ENCODE data around the gene RYR3. TPM values are rescaled to one million over a fixed set of nuclear protein-coding genes. Genes with fewer than 3 reads are reported as not detected.

RYR3 gene
- total RNA-seq, 1 experiment from 2014 or later = 0.69 TPM

DNA sequence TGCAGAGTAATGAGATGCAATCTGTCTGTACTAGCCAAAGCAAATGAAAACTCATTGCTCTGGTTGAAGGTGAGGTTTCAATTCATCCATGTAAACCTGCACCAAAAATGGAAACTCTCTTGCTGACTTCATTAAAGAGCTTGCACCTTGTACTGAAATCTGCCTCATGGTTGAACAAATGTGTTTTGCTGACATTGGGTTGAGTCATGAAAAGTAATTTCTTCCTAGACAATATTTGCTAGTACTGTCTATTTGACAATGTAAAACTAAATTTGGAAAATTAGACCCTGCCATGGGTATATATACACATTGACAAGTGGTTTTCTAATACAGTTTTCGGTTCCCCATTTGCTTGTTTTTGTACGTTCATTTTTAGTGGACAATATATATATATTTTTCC is 33.3 kb downstream of the RYR3 start:
- no peak overlapping the region for H3K4me3 ChIP-seq (ENCODE audit: insufficient read depth, low read depth, low read length)

GRCh38 chr15:33344530-33344929 is 33.8 kb downstream of the RYR3 start:
- Histone ChIP-seq H3K4me3 (ENCODE audit: insufficient read depth, low read depth, low read length) (no peak overlapping the region), H3K27me3 (ENCODE audit: control insufficient read depth, insufficient read depth, low read length) (no peaks in the 10 kb centered on the region), H3K36me3 (replicated peaks; ENCODE audit: control insufficient read depth, insufficient read depth, low read length) (no peaks in the 10 kb centered on the region)
- no peak for DNase-seq

More for the DNA sequence above, 33.3 kb downstream of the RYR3 start:
- Histone ChIP-seq H3K36me3 (replicated peaks; ENCODE audit: control insufficient read depth, insufficient read depth, low read length) (no peaks in the 10 kb centered on the region), H3K27me3 (ENCODE audit: control insufficient read depth, insufficient read depth, low read length) (no peaks in the 10 kb centered on the region)
- DNase-seq = no peak

DNA sequence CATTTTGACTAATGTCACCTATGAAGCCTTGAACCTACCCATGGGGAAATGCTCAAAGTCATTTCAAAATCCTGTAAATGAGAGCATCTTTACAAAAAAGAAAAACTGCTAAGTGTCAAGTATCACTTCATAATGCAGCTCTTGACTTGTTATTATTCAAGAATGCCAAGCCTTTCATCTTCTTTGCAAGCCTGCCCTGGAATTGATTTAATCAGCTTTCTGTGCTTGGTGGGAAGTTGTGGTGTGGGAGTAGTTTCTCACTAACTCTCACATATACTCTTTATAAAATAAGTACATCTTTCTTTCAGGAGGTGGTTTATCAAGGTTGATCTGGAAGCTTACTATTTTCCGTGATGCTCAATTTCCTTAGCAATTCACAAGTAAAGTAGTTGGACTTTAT is 43.6 kb downstream of the RYR3 start:
- DNase-seq = no peak
- Histone ChIP-seq H3K4me3 (ENCODE audit: insufficient read depth, low read depth, low read length) (no peak overlapping the region), H3K27me3 (ENCODE audit: control insufficient read depth, insufficient read depth, low read length) (no peaks in the 10 kb centered on the region), H3K36me3 (replicated peaks; ENCODE audit: control insufficient read depth, insufficient read depth, low read length) (no peaks in the 10 kb centered on the region)

DNA sequence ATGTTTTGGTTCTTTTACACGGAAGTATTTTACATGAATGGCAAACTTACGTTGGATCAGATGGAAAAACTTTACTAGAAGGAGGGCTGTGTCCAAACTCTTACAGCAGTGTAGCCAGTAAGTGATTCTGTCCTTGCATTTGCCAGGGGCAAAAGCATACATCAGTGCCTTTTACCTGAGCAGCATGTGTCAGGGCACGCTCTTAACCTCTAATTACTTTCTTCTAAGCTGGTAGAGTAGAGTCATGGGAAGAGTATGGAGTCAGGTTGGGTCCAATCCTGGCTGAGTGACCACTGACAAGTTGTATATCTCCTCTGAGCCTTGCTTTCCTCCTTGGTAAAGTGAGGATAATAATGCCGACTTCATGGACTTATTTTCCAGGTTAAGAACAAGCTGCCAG is 47.1 kb downstream of the RYR3 start:
- no peak overlapping the region for H3K4me3 ChIP-seq (ENCODE audit: insufficient read depth, low read depth, low read length)
- H3K36me3 ChIP-seq (replicated peaks; ENCODE audit: control insufficient read depth, insufficient read depth, low read length) = no peaks in the 10 kb centered on the region
- H3K27me3 ChIP-seq (ENCODE audit: control insufficient read depth, insufficient read depth, low read length) = no peaks in the 10 kb centered on the region
- DNase-seq = no peak

GRCh38 chr15:33358306-33358705 is 47.5 kb downstream of the RYR3 start:
- H3K36me3 ChIP-seq (replicated peaks; ENCODE audit: control insufficient read depth, insufficient read depth, low read length) = no peaks in the 10 kb centered on the region
- no peak overlapping the region for H3K4me3 ChIP-seq (ENCODE audit: insufficient read depth, low read depth, low read length)
- no peaks in the 10 kb centered on the region for H3K27me3 ChIP-seq (ENCODE audit: control insufficient read depth, insufficient read depth, low read length)
- no peak for DNase-seq

DNA sequence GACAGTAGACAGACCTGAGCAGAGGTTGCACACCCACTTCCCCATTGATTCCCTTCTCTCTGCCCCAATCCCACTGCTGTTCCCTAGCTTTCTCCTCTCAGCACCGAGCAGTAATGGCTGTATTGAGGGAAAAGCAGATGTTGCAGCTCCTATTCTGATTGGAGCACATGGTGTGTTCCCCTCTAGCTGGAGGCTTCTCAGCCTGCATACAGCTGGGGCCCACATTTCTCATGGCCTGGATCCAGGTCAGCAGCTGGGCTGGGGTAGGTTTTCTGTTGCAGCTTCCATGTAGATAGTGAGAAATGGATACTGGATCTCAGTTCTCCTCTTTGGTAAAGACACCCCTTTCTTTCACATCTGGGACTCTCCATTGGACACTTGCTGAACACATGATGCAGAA is 50.1 kb downstream of the RYR3 start:
- H3K36me3 ChIP-seq (replicated peaks; ENCODE audit: control insufficient read depth, insufficient read depth, low read length) = no peaks in the 10 kb centered on the region
- DNase-seq = no peak
- no peaks in the 10 kb centered on the region for H3K27me3 ChIP-seq (ENCODE audit: control insufficient read depth, insufficient read depth, low read length)
- H3K4me3 ChIP-seq (ENCODE audit: insufficient read depth, low read depth, low read length) = no peak overlapping the region

DNA sequence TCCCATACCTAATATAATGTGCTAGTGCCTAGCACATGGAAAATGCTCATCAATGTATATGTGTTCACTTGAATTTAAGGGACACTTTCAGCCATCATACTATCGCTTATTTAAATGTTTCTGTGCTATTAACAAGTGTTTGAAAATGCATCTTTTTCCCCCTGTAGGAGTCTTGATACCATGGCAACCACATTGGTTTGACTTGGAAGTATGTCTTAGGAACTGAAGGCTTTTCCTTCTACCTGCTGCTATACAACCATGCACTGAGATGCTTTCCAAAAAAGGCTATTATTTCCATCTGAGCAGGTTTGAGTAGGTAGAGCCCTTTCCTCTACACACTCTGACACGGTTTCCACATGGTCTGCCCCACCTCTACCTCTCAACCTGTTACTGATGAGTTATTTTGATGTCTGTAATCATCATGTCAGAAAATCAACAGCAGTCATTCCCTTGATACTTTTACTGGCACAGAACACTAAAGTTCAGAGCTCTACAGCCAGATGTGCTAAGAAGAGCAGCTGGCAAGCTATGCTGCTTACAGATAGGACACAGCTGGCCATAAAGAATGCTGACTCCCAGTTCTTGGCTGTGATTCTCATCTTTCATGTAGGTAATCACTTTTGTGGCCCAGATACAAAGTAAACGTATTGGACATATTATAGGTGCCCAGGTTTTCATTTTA is 59.3 kb downstream of the RYR3 start:
- DNase-seq = no peak
- H3K36me3 ChIP-seq (replicated peaks; ENCODE audit: control insufficient read depth, insufficient read depth, low read length) = no peaks in the 10 kb centered on the region
- no peak overlapping the region for H3K4me3 ChIP-seq (ENCODE audit: insufficient read depth, low read depth, low read length)
- H3K27me3 ChIP-seq (ENCODE audit: control insufficient read depth, insufficient read depth, low read length) = no peaks in the 10 kb centered on the region

DNA sequence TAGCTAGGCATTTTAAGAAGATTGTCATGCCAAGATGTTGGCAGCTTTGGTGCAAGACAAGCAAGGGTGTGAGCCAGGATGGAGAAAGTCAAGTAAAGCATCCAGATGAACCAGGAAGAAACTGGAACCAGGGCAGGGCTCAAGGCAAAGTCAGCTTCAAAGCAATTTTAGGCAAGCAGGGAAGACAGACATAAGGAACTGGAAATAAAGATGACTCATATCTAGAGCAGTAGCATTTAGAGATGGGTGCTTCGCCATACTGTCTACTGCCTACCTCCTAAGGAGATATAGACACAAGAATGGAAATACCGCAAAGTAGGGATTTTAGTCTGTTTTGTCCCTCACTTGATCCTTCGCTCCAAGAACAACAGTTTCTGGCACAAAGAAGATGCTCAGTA is 59.9 kb downstream of the RYR3 start:
- H3K4me3 ChIP-seq (ENCODE audit: insufficient read depth, low read depth, low read length) = no peak overlapping the region
- no peaks in the 10 kb centered on the region for H3K27me3 ChIP-seq (ENCODE audit: control insufficient read depth, insufficient read depth, low read length)
- no peaks in the 10 kb centered on the region for H3K36me3 ChIP-seq (replicated peaks; ENCODE audit: control insufficient read depth, insufficient read depth, low read length)
- no peak for DNase-seq

DNA sequence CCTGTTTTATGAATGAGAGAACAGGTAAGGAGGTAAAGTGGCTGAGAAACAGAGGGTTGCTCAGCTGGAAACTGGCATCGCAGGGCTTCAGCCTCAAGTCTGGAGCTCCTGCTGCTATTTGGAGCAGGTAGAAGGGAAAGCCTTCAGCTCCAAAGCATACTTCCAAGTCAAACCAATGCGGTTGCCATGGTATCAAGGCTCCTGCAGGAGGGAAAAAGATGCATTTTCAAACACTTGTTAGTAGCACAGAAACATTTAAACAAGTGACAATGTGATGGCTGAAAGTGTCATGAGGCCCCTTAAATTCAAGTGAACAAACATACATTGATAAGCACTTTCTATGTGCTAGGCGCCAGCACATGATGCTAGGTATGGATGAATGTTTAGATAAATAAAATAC is 60.4 kb downstream of the RYR3 start:
- no peak overlapping the region for H3K4me3 ChIP-seq (ENCODE audit: insufficient read depth, low read depth, low read length)
- DNase-seq = no peak
- no peaks in the 10 kb centered on the region for H3K27me3 ChIP-seq (ENCODE audit: control insufficient read depth, insufficient read depth, low read length)
- no peaks in the 10 kb centered on the region for H3K36me3 ChIP-seq (replicated peaks; ENCODE audit: control insufficient read depth, insufficient read depth, low read length)

GRCh38 chr15:33374226-33374914 is 63.6 kb downstream of the RYR3 start:
- H3K36me3 ChIP-seq (replicated peaks; ENCODE audit: control insufficient read depth, insufficient read depth, low read length) = no peaks in the 10 kb centered on the region
- H3K27me3 ChIP-seq (ENCODE audit: control insufficient read depth, insufficient read depth, low read length) = no peaks in the 10 kb centered on the region
- no peak for DNase-seq
- no peak overlapping the region for H3K4me3 ChIP-seq (ENCODE audit: insufficient read depth, low read depth, low read length)

DNA sequence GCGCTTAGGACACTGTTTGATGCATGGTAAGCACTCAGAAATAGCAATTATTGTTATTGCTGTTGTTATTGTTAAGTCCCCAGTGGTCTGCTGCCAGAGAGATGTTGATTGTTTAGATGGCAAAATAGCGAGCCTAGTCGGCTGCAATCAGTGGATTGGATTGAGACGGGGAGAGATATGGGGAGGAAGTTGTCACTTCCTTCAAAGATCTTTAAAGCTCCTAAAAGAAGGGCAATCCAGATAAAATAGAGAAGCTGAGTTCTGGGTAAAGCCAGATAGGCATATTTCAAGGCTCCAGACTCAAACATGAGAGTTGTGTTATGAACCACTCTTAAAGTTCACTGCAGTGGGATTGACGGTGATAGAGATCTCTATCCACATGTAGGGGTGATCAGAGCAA is 64.5 kb downstream of the RYR3 start:
- H3K36me3 ChIP-seq (replicated peaks; ENCODE audit: control insufficient read depth, insufficient read depth, low read length) = no peaks in the 10 kb centered on the region
- no peak for DNase-seq

GRCh38 chr15:33377204-33377603 is 66.4 kb downstream of the RYR3 start:
- Histone ChIP-seq H3K27me3 (ENCODE audit: control insufficient read depth, insufficient read depth, low read length) (no peaks in the 10 kb centered on the region), H3K36me3 (replicated peaks; ENCODE audit: control insufficient read depth, insufficient read depth, low read length) (no peaks in the 10 kb centered on the region), H3K4me3 (ENCODE audit: insufficient read depth, low read depth, low read length) (no peak overlapping the region)
- DNase-seq = no peak

More for the DNA sequence above, 64.5 kb downstream of the RYR3 start:
- no peaks in the 10 kb centered on the region for H3K27me3 ChIP-seq (ENCODE audit: control insufficient read depth, insufficient read depth, low read length)
- H3K4me3 ChIP-seq (ENCODE audit: insufficient read depth, low read depth, low read length) = no peak overlapping the region

- H3K4me3 ChIP-seq (ENCODE audit: insufficient read depth, low read depth, low read length) = no peak overlapping the region
- no peaks in the 10 kb centered on the region for H3K36me3 ChIP-seq (replicated peaks; ENCODE audit: control insufficient read depth, insufficient read depth, low read length)
- H3K27me3 ChIP-seq (ENCODE audit: control insufficient read depth, insufficient read depth, low read length) = no peaks in the 10 kb centered on the region
- no peak for DNase-seq
Observed at GRCh38 chr15:33378866-33379480, 68.2 kb downstream of the RYR3 start.

- Histone ChIP-seq H3K4me3 (ENCODE audit: insufficient read depth, low read depth, low read length) (no peak overlapping the region), H3K27me3 (ENCODE audit: control insufficient read depth, insufficient read depth, low read length) (no peaks in the 10 kb centered on the region), H3K36me3 (replicated peaks; ENCODE audit: control insufficient read depth, insufficient read depth, low read length) (no peaks in the 10 kb centered on the region)
- no peak for DNase-seq
Observed at GRCh38 chr15:33380406-33380805, 69.6 kb downstream of the RYR3 start.

- H3K27me3 ChIP-seq (ENCODE audit: control insufficient read depth, insufficient read depth, low read length) = no peaks in the 10 kb centered on the region
- H3K36me3 ChIP-seq (replicated peaks; ENCODE audit: control insufficient read depth, insufficient read depth, low read length) = no peaks in the 10 kb centered on the region
- no peak for DNase-seq
- H3K4me3 ChIP-seq (ENCODE audit: insufficient read depth, low read depth, low read length) = no peak overlapping the region
Observed at GRCh38 chr15:33382491-33382890, 71.7 kb downstream of the RYR3 start.

All from H7 (cell line).